HEK293 (cell line): ENCODE results near the gene PDIA3.

Source experiments
- CTCF ChIA-PET: fragments of 350-600 bp; formaldehyde crosslinking; extraction: SDS; loops from one replicate; lab custom pipeline; 2021; ENCODE audit warnings: antibody characterized with exemption; lab: Yijun Ruan, JAX
- POLR2A ChIA-PET: fragments of 300-600 bp; formaldehyde crosslinking; extraction: SDS; loops from one replicate; lab custom pipeline; 2020; ENCODE audit warnings: antibody characterized with exemption, inconsistent platforms; lab: Yijun Ruan, JAX
- H3K27ac ChIP-seq: fragments of 200-500 bp; sonication (Bioruptor generic); 2 replicates; pipeline ENCODE4 v1.5.1; 2014; ENCODE audit warnings: low read depth, low read length, control low read depth, inconsistent platforms; ENCODE audit errors: extremely low read depth
- H3K36me3 ChIP-seq, 2 experiments: fragments of 200-500 bp in 1 of 2; sonication (Bioruptor generic) in 1 of 2; 1 replicate in 1 of 2; 2 replicates in 1 of 2; pipeline ENCODE4 v1.5.1; 2014 to 2017; ENCODE audit warnings: inconsistent platforms in 2 of 2, low read length in 2 of 2; ENCODE audit not compliant: control insufficient read depth in 2 of 2, insufficient read depth in 1 of 2
- H3K4me1 ChIP-seq: fragments of 200-500 bp; sonication (Bioruptor generic); 2 replicates; pipeline ENCODE4 v1.5.1; 2014; ENCODE audit warnings: mild to moderate bottlenecking, low read length, inconsistent platforms; ENCODE audit not compliant: control insufficient read depth, insufficient read depth
- H3K4me3 ChIP-seq: 2 replicates; pipeline ENCODE4 v1.5.1; 2011; ENCODE audit warnings: low read depth, mild to moderate bottlenecking, control low read depth, low read length, moderate library complexity
- H3K9me3 ChIP-seq: fragments of 200-500 bp; sonication (Bioruptor generic); 2 replicates; pipeline ENCODE4 v1.5.1; 2014; ENCODE audit warnings: low read depth, low read length, inconsistent platforms; ENCODE audit not compliant: control insufficient read depth, insufficient read depth
- BCL11B ChIP-seq: fragments of 450-650 bp; formaldehyde crosslinking; IDR thresholded peaks from 2 replicates; pipeline ENCODE4 v1.5.1; 2016; ENCODE audit warnings: low read depth, missing biosample characterization, missing genetic modification characterization
- PRDM1 ChIP-seq: fragments of 450-650 bp; formaldehyde crosslinking; IDR thresholded peaks from 2 replicates; pipeline ENCODE4; 2016; ENCODE audit warnings: missing biosample characterization, missing genetic modification characterization
- PRDM2 ChIP-seq: fragments of 450-650 bp; formaldehyde crosslinking; IDR thresholded peaks from 2 replicates; pipeline ENCODE4 v1.5.1; 2016; ENCODE audit warnings: missing biosample characterization, missing genetic modification characterization, borderline replicate concordance
- PRDM6 ChIP-seq: fragments of 450-650 bp; formaldehyde crosslinking; IDR thresholded peaks from 2 replicates; pipeline ENCODE4 v1.5.1; 2017; ENCODE audit warnings: missing biosample characterization, missing genetic modification characterization
- SCRT1 ChIP-seq: fragments of 450-650 bp; formaldehyde crosslinking; IDR thresholded peaks from 2 replicates; pipeline ENCODE4 v1.5.1; 2016; ENCODE audit warnings: missing biosample characterization, missing genetic modification characterization, borderline replicate concordance
- ZNF121 ChIP-seq: fragments of 450-650 bp; formaldehyde crosslinking; IDR thresholded peaks from 2 replicates; pipeline ENCODE4 v1.5.1; 2016; ENCODE audit warnings: missing biosample characterization, missing genetic modification characterization
- ZNF138 ChIP-seq: fragments of 450-650 bp; formaldehyde crosslinking; IDR thresholded peaks from 2 replicates; pipeline ENCODE4 v1.5.1; 2016; ENCODE audit warnings: missing biosample characterization, missing genetic modification characterization, borderline replicate concordance
- ZNF202 ChIP-seq: fragments of 450-650 bp; formaldehyde crosslinking; IDR thresholded peaks from 2 replicates; pipeline ENCODE4 v1.5.1; 2016; ENCODE audit warnings: missing biosample characterization, missing genetic modification characterization, borderline replicate concordance
- ZNF211 ChIP-seq: fragments of 450-650 bp; formaldehyde crosslinking; IDR thresholded peaks from 2 replicates; pipeline ENCODE4 v1.5.1; 2016; ENCODE audit warnings: low read depth, missing biosample characterization, missing genetic modification characterization
- ZNF214 ChIP-seq: fragments of 450-650 bp; formaldehyde crosslinking; IDR thresholded peaks from 2 replicates; pipeline ENCODE4 v1.5.1; 2017; ENCODE audit warnings: missing biosample characterization, mild to moderate bottlenecking, missing genetic modification characterization, borderline replicate concordance
- ZNF473 ChIP-seq: fragments of 450-650 bp; formaldehyde crosslinking; IDR thresholded peaks from 2 replicates; pipeline ENCODE4 v1.5.1; 2017; ENCODE audit warnings: missing biosample characterization, missing genetic modification characterization
- ZNF530 ChIP-seq: fragments of 450-650 bp; formaldehyde crosslinking; IDR thresholded peaks from 2 replicates; pipeline ENCODE4 v1.5.1; 2016; ENCODE audit warnings: low read depth, missing biosample characterization, missing genetic modification characterization
- ZNF610 ChIP-seq: fragments of 450-650 bp; formaldehyde crosslinking; IDR thresholded peaks from 2 replicates; pipeline ENCODE4 v1.5.1; 2016; ENCODE audit warnings: missing biosample characterization, missing genetic modification characterization, borderline replicate concordance
- ZXDB ChIP-seq: fragments of 450-650 bp; formaldehyde crosslinking; IDR thresholded peaks from 2 replicates; pipeline ENCODE4 v1.5.1; 2016; ENCODE audit warnings: missing biosample characterization, missing genetic modification characterization
- TF ChIP-seq, protein P1 (sequence below): fragments of 450-650 bp; formaldehyde crosslinking; IDR thresholded peaks from 2 replicates; pipeline ENCODE4 v1.5.1; 2016; ENCODE audit warnings: missing biosample characterization, missing genetic modification characterization
- TF ChIP-seq, protein P2 (sequence below): fragments of 450-650 bp; formaldehyde crosslinking; IDR thresholded peaks from 2 replicates; pipeline ENCODE4 v1.5.1; 2016; ENCODE audit warnings: missing biosample characterization, missing genetic modification characterization, low read depth

The PDIA3 gene

DNA sequence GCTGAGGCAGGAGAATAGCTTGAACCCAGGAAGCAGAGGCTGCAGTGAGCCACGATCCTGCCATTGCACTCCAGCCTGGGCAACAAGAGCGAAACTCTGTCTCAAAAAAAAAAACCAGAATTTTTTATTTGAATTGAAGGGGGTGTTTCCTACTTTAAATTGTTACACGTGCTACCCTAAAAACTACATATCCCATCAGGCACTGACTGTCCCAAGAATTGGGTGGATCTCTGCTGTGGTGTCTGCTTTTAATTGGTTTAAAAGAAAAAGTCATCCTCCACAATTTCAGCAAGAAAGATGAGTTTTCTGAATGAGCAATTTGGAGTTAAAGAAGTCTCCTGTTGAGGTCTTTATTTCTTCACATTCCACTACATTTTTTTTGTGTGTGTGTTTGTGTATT, 2.1 kb downstream of the PDIA3 start (continued):
- TF ChIP-seq ZNF211 (tag by site-specific recombination) (no peak), ZNF138 (tag by site-specific recombination) (no peak)

GRCh38 chr15:43749690-43750345, 3.6 kb downstream of the PDIA3 start:
- ChIA-PET POLR2A (no interaction called here), CTCF (no interaction called here)
- no peaks in the 10 kb centered on the region for H3K9me3 ChIP-seq
- H3K4me3 ChIP-seq = no peak overlapping the region
- H3K4me1 ChIP-seq = peaks cover 8% of the 10 kb centered on the region
- no peak overlapping the region for H3K27ac ChIP-seq
- TF ChIP-seq ZNF121 (tag by site-specific recombination) (peak; percentile 56; the same call in 1 of the 2 replicates), PRDM1 (tag by site-specific recombination) (peak; percentile 89), ZXDB (tag by site-specific recombination) (no peak), ZNF530 (tag by site-specific recombination) (no peak)
- TF ChIP-seq, protein P1, sequence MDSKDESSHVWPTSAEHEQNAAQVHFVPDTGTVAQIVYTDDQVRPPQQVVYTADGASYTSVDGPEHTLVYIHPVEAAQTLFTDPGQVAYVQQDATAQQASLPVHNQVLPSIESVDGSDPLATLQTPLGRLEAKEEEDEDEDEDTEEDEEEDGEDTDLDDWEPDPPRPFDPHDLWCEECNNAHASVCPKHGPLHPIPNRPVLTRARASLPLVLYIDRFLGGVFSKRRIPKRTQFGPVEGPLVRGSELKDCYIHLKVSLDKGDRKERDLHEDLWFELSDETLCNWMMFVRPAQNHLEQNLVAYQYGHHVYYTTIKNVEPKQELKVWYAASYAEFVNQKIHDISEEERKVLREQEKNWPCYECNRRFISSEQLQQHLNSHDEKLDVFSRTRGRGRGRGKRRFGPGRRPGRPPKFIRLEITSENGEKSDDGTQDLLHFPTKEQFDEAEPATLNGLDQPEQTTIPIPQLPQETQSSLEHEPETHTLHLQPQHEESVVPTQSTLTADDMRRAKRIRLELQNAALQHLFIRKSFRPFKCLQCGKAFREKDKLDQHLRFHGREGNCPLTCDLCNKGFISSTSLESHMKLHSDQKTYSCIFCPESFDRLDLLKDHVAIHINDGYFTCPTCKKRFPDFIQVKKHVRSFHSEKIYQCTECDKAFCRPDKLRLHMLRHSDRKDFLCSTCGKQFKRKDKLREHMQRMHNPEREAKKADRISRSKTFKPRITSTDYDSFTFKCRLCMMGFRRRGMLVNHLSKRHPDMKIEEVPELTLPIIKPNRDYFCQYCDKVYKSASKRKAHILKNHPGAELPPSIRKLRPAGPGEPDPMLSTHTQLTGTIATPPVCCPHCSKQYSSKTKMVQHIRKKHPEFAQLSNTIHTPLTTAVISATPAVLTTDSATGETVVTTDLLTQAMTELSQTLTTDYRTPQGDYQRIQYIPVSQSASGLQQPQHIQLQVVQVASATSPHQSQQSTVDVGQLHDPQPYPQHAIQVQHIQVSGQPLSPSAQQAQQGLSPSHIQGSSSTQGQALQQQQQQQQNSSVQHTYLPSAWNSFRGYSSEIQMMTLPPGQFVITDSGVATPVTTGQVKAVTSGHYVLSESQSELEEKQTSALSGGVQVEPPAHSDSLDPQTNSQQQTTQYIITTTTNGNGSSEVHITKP (tag by site-specific recombination) = 0 out of 2 replicates have a peak, but pooled peaks have one; percentile 55
- peaks cover 0 to 38% of the 10 kb centered on the region in 2 experiments; a peak in 2 of 3 replicates for H3K36me3 ChIP-seq

DNA sequence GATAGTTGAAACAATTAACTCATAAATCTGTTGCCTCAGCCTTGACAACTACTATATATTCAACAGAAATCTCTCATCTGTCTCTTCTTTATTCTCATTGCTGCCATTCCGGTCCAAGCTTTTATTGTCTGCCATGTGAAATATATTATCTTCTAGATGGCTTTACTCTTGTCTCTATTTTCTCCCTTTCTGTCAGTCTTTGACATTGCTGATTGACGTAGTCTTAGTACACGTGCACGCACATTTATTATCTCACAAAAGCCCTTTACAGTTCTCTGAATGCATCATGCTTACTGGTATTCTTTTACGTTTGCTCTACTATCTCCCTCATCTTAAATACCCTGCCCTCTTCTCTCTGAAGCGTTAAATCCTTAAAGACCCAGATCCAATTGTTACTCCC, 5.6 kb downstream of the PDIA3 start:
- H3K4me3 ChIP-seq = no peak overlapping the region
- H3K36me3 ChIP-seq = peaks cover 12 to 57% of the 10 kb centered on the region in 2 experiments
- POLR2A ChIA-PET = no interaction called here
- CTCF ChIA-PET = no interaction called here
- no peaks in the 10 kb centered on the region for H3K9me3 ChIP-seq
- no peak overlapping the region for H3K27ac ChIP-seq
- H3K4me1 ChIP-seq = peaks cover 8% of the 10 kb centered on the region
- TF ChIP-seq PRDM2 (tag by site-specific recombination) (no peak), ZNF202 (no peak), SCRT1 (tag by site-specific recombination) (no peak), ZNF214 (no peak), ZNF473 (tag by site-specific recombination) (no peak), ZNF610 (tag by site-specific recombination) (no peak), BCL11B (no peak), PRDM6 (tag by site-specific recombination) (no peak)
- TF ChIP-seq, protein P2, sequence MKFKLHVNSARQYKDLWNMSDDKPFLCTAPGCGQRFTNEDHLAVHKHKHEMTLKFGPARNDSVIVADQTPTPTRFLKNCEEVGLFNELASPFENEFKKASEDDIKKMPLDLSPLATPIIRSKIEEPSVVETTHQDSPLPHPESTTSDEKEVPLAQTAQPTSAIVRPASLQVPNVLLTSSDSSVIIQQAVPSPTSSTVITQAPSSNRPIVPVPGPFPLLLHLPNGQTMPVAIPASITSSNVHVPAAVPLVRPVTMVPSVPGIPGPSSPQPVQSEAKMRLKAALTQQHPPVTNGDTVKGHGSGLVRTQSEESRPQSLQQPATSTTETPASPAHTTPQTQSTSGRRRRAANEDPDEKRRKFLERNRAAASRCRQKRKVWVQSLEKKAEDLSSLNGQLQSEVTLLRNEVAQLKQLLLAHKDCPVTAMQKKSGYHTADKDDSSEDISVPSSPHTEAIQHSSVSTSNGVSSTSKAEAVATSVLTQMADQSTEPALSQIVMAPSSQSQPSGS (tag by site-specific recombination) = no peak
